Measurements from ENCODE around the gene TNIP2.

TNIP2 gene

GRCh38 chr4:2714918-2715317 lies 41.2 kb downstream of the TNIP2 start:
- Histone ChIP-seq H3K36me3 (ENCODE audit: control insufficient read depth in 2 of 2, insufficient read depth in 1 of 2, low read length in 2 of 2) (peaks cover 23 to 57% of the 10 kb centered on the region in 2 experiments), H3K4me3 (ENCODE audit: low read depth, low read length) (no peak overlapping the region), H3K9me3 (ENCODE audit: control insufficient read depth, insufficient read depth, low read depth, low read length) (no peaks in the 10 kb centered on the region), H3K27ac (ENCODE audit: extremely low read depth, low read depth, low read length) (no peak overlapping the region), H3K4me1 (ENCODE audit: control insufficient read depth, insufficient read depth, low read length) (no peaks in the 10 kb centered on the region)
- ChIA-PET POLR2A (no interaction called here), CTCF (no interaction called here)
- TF ChIP-seq ZNF16 (tag by site-specific recombination; IDR thresholded peaks at IDR 0.05; ENCODE audit: low read depth) (no peak), ZNF302 (tag by site-specific recombination; IDR thresholded peaks at IDR 0.05; ENCODE audit: low read depth) (no peak), WT1 (tag by site-specific recombination; IDR thresholded peaks at IDR 0.05) (no peak), ZNF221 (tag by site-specific recombination; IDR thresholded peaks at IDR 0.05; ENCODE audit: borderline replicate concordance) (no peak), KLF1 (tag by site-specific recombination; IDR thresholded peaks at IDR 0.05) (no peak), GLI4 (tag by site-specific recombination; IDR thresholded peaks at IDR 0.05) (no peak), ZNF146 (tag by site-specific recombination; IDR thresholded peaks at IDR 0.05) (no peak), ZNF10 (tag by site-specific recombination; IDR thresholded peaks at IDR 0.05) (no peak)

DNA sequence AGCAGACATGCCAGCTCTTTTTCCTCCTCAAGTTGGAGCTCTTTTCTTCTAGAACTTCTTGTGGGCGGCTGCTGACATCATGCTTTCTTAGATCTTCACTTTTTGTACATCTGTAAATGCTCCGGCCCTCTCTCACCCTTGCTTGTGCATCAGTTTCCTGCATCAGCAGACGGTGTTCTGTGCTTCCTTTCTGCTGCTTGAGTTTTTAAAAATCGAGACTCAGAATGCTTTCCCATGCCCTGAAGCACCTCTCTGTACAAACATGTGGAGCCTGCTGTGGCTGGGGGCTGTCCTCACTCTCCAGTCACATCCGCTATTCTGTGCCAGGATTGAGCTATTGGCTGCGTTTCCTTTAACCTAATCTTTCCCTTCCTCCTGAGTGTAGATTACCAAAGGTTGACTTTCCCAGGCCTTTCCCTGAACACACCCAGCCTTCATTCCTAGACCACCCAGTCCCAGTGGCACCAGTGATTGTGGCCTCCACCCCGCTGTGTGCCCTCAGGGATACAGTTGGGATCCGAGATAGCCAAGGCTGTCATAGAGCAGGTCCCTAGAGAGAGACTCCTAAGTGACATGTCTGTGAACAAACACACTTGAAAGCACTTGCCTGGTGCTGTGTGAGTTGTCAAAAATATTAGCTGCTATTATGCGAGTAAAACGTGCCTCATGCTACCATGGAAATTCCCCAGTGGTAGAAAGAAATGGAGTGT lies 41.9 kb downstream of the TNIP2 start:
- Histone ChIP-seq H3K4me3 (ENCODE audit: low read depth, low read length) (no peak overlapping the region), H3K9me3 (ENCODE audit: control insufficient read depth, insufficient read depth, low read depth, low read length) (no peaks in the 10 kb centered on the region), H3K4me1 (ENCODE audit: control insufficient read depth, insufficient read depth, low read length) (no peaks in the 10 kb centered on the region), H3K27ac (ENCODE audit: extremely low read depth, low read depth, low read length) (no peak overlapping the region), H3K36me3 (ENCODE audit: control insufficient read depth in 2 of 2, insufficient read depth in 1 of 2, low read length in 2 of 2) (peaks cover 20 to 53% of the 10 kb centered on the region in 2 experiments)
- ChIA-PET POLR2A (interaction anchor here (0.5 kb wide), 1 partner anchor 178 kb away, joined by 3 read pairs; the partner anchor contains the start of gene FAM193A), CTCF (no interaction called here)
- TF ChIP-seq ZNF292 (tag by site-specific recombination; IDR thresholded peaks at IDR 0.05; ENCODE audit: borderline replicate concordance, low read depth) (no peak), ZNF561 (tag by site-specific recombination; IDR thresholded peaks at IDR 0.05; ENCODE audit: borderline replicate concordance) (no peak), ZNF792 (tag by site-specific recombination; IDR thresholded peaks at IDR 0.05) (no peak), ZBTB7A (tag by site-specific recombination; IDR thresholded peaks at IDR 0.05; ENCODE audit: low read depth) (no peak), GLI4 (tag by site-specific recombination; IDR thresholded peaks at IDR 0.05) (no peak), ZNF677 (tag by site-specific recombination; IDR thresholded peaks at IDR 0.05) (no peak), BCL11B (tag by site-specific recombination; IDR thresholded peaks at IDR 0.05; ENCODE audit: low read depth) (no peak), ZFP69B (tag by site-specific recombination; IDR thresholded peaks at IDR 0.05) (no peak), ZNF426 (tag by site-specific recombination; IDR thresholded peaks at IDR 0.05) (no peak), ZNF416 (tag by site-specific recombination; IDR thresholded peaks at IDR 0.05) (no peak), ZNF211 (tag by site-specific recombination; IDR thresholded peaks at IDR 0.05; ENCODE audit: low read depth) (no peak), ZSCAN23 (tag by site-specific recombination; IDR thresholded peaks at IDR 0.05) (no peak)
- TF ChIP-seq, protein P1, sequence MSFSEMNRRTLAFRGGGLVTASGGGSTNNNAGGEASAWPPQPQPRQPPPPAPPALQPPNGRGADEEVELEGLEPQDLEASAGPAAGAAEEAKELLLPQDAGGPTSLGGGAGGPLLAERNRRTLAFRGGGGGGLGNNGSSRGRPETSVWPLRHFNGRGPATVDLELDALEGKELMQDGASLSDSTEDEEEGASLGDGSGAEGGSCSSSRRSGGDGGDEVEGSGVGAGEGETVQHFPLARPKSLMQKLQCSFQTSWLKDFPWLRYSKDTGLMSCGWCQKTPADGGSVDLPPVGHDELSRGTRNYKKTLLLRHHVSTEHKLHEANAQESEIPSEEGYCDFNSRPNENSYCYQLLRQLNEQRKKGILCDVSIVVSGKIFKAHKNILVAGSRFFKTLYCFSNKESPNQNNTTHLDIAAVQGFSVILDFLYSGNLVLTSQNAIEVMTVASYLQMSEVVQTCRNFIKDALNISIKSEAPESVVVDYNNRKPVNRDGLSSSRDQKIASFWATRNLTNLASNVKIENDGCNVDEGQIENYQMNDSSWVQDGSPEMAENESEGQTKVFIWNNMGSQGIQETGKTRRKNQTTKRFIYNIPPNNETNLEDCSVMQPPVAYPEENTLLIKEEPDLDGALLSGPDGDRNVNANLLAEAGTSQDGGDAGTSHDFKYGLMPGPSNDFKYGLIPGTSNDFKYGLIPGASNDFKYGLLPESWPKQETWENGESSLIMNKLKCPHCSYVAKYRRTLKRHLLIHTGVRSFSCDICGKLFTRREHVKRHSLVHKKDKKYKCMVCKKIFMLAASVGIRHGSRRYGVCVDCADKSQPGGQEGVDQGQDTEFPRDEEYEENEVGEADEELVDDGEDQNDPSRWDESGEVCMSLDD (tag by site-specific recombination; IDR thresholded peaks at IDR 0.05) = no peak
- TF ChIP-seq, protein P2, sequence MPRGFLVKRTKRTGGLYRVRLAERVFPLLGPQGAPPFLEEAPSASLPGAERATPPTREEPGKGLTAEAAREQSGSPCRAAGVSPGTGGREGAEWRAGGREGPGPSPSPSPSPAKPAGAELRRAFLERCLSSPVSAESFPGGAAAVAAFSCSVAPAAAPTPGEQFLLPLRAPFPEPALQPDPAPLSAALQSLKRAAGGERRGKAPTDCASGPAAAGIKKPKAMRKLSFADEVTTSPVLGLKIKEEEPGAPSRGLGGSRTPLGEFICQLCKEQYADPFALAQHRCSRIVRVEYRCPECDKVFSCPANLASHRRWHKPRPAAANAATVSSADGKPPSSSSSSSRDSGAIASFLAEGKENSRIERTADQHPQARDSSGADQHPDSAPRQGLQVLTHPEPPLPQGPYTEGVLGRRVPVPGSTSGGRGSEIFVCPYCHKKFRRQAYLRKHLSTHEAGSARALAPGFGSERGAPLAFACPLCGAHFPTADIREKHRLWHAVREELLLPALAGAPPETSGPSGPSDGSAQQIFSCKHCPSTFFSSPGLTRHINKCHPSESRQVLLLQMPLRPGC (tag by site-specific recombination; IDR thresholded peaks at IDR 0.05) = no peak
